A549 (cell line): ENCODE measurements around the gene COL26A1.

Experiments
- CBX8 ChIP-seq: fragments of 200-600 bp; sonication (generic); IDR thresholded peaks from 2 replicates; pipeline ENCODE4 v1.6.1; 2016
- JUNB ChIP-seq: fragments of >200 bp; sonication (Bioruptor Twin); formaldehyde crosslinking; IDR thresholded peaks from 2 replicates; pipeline ENCODE4 v1.6.1; 2016
- KDM1A ChIP-seq: fragments of 200-600 bp; sonication (generic); IDR thresholded peaks from 2 replicates; pipeline ENCODE4 v1.6.1; 2016; ENCODE audit warnings: low read depth, mild to moderate bottlenecking
- MAFK ChIP-seq: fragments of 450-650 bp; IDR thresholded peaks from 2 replicates; pipeline ENCODE4 v1.6.1; 2014; ENCODE audit not compliant: partially characterized antibody
- NR3C1 ChIP-seq: fragments of >200 bp; sonication (Bioruptor Twin); formaldehyde crosslinking; IDR thresholded peaks from 3 replicates; pipeline ENCODE4 v1.6.1; 2017
- RFX5 ChIP-seq: fragments of 450-650 bp; IDR thresholded peaks from 2 replicates; pipeline ENCODE4 v1.7.1; 2014; ENCODE audit warnings: antibody characterized with exemption, mild to moderate bottlenecking, moderate library complexity

DNA sequence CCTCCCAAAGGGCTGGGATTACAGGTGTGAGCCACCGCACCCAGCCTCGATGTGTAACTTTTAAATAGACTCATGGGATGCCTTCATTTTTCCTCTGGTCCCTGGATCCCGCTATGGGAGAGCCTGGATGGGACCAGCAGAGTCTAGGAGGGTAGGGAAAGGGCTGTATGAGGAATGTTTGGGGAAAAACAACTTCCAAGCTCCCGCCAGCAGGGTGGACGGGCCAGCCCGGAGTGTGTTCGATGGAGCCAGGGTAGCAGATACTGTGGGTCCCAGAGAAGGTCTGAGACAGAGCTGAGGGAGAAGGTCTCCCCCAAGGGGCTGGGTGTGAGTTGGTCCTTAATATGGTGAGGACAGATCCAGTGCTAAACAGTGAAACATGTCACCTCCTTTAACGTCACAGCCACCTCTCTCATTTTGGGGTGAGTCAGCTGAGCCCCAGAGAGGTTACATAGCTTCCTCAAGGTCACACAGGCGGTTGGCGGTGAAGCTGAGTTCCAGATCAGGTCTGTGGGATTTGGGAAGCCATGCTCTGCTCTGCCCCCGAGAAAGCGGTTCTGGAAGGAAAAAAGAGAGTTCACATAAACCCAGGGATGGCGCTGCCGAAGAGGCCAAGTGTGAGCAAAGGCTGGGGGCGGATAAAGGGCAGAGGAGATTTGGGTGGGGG, 200.0 kb downstream of the COL26A1 start:
- TF ChIP-seq CBX8 (no peak), NR3C1 (no peak), RFX5 (no peak), KDM1A (no peak), JUNB (no peak), MAFK (no peak)
